ENCODE data around the gene C2orf80. TPM values are rescaled to one million over a fixed set of nuclear protein-coding genes. Genes with fewer than 3 reads are reported as not detected.

The C2orf80 gene
- total RNA-seq, 2 experiments from 2014 or later, result not detected

GRCh38 chr2:208192611-208193236, 2.9 kb upstream of the C2orf80 start:
- Mint-ChIP-seq H3K9me3 (ENCODE audit: low read depth) (no peaks in the 10 kb centered on the region), H3K27ac (no peak overlapping the region), H3K36me3 (no peaks in the 10 kb centered on the region), H3K4me1 (no peaks in the 10 kb centered on the region), H3K27me3 (peaks cover 2% of the 10 kb centered on the region), H3K4me3 (no peak overlapping the region)
- DNase-seq, result no peak
- CTCF ChIA-PET, result interaction anchor here (0.7 to 1.3 kb wide), 2 partner anchors 16 to 18 kb away, joined by 3 read pairs; no protein-coding TSS in a partner anchor
- no peak for ATAC-seq

DNA sequence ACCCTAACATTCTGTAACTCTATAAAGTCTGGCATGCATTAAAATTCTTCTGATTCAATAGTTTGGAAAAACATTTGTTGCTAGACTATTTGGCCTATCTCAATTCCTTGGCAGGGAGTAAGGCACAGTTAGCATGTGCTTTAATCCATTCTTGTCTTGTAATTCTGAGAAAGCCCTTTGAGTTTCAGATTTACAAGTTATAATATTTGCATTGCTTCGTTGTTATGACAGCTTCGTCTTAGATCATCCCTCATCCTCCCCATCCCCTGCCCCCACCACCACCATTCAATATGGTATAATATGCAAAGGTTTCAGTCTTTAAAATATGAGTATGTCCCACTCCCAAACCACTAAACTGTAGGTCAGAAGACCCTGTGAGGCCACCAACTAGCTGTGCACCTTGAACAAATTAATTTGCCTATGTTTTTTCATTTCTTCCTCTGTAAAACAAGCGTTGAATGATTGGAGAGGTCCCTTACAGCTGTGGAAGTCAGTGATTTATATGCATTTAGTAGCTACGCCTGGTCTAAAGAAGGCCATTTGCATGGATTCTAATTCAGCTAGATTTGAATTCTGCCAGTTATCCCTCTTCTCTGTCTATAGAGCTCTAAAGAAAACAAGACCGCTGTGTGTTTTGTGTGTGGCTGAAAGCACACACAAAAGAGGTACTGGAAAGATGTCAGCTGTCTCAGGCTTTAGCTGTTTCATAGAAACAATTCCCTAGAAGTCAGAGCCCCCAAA, 591 bp downstream of the C2orf80 start:
- CTCF ChIA-PET, result no interaction called here
- ATAC-seq (no peak), DNase-seq (no peak)

DNA sequence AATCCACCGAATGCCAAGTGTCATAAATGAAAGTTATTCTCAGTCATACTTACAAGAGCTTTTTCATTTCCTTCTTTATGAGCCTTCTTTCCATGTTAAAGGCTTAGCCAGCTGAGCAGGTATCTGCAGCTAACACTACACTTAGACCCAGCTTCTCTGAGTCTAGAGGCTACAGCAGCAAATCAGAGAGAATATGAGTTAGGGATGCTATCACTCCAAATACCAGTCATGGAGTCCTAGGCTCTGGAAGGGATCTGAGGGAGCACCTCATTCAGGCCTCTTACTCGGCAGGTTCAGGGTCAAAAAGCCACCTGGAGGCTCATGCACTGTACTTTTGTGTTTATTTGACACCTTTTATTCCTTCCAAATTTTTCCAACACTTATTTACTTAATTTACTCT, 2.9 kb downstream of the C2orf80 start:
- Mint-ChIP-seq H3K36me3 (no peaks in the 10 kb centered on the region), H3K4me3 (no peak overlapping the region), H3K27ac (no peak overlapping the region), H3K9me3 (ENCODE audit: low read depth) (no peaks in the 10 kb centered on the region), H3K4me1 (peaks cover 3% of the 10 kb centered on the region), H3K27me3 (peaks cover 33% of the 10 kb centered on the region)
- ATAC-seq (no peak), DNase-seq (no peak)
- CTCF ChIA-PET, result interaction anchor here (1.0 kb wide), 1 partner anchor 11 kb away, joined by 5 read pairs; no protein-coding TSS in a partner anchor

More for the DNA sequence above, 591 bp downstream of the C2orf80 start:
- Mint-ChIP-seq H3K4me3 (no peak overlapping the region), H3K4me1 (peaks cover 3% of the 10 kb centered on the region), H3K27ac (no peak overlapping the region), H3K9me3 (ENCODE audit: low read depth) (no peaks in the 10 kb centered on the region), H3K36me3 (no peaks in the 10 kb centered on the region), H3K27me3 (peaks cover 13% of the 10 kb centered on the region)

GRCh38 chr2:208186465-208186864, 3.4 kb downstream of the C2orf80 start:
- Mint-ChIP-seq H3K4me1 (peaks cover 3% of the 10 kb centered on the region), H3K4me3 (no peak overlapping the region), H3K9me3 (ENCODE audit: low read depth) (no peaks in the 10 kb centered on the region), H3K36me3 (no peaks in the 10 kb centered on the region), H3K27ac (no peak overlapping the region), H3K27me3 (peaks cover 35% of the 10 kb centered on the region)
- DNase-seq (no peak), ATAC-seq (no peak)
- CTCF ChIA-PET, result interaction anchor here (1.0 kb wide), 1 partner anchor 11 kb away, joined by 5 read pairs; no protein-coding TSS in a partner anchor

GRCh38 chr2:208183972-208184705, 5.7 kb downstream of the C2orf80 start:
- CTCF ChIA-PET, result interaction anchor here (2.4 kb wide), 1 partner anchor 9 kb away, joined by 10 read pairs; no protein-coding TSS in a partner anchor
- peaks cover 35% of the 10 kb centered on the region for H3K27me3 Mint-ChIP-seq
- H3K27ac Mint-ChIP-seq, result no peak overlapping the region
- no peak overlapping the region for H3K4me3 Mint-ChIP-seq
- no peaks in the 10 kb centered on the region for H3K9me3 Mint-ChIP-seq (ENCODE audit: low read depth)
- DNase-seq, result no peak
- no peaks in the 10 kb centered on the region for H3K36me3 Mint-ChIP-seq
- no peak for ATAC-seq
- H3K4me1 Mint-ChIP-seq, result peaks cover 3% of the 10 kb centered on the region

DNA sequence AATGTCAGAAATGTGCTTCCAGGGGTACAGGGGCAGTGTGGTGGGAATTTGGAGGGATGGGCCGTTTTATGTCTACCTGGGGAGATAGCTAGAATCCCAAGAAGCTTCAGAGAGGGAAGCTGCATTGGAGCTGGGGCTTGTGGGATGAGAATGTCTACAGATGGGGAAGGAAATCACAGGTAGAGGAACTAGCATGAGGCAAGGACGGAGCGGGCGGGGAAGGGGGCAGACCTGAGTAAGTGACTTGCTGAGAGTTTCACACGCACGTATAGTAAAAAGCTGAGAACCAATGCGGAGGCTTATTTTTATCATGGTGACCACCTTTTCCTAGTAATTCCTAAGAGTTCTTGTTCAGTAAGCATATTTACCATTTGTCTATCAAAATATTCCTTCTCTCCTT, 6.3 kb downstream of the C2orf80 start:
- H3K4me1 Mint-ChIP-seq, result peaks cover 3% of the 10 kb centered on the region
- H3K9me3 Mint-ChIP-seq (ENCODE audit: low read depth), result no peaks in the 10 kb centered on the region
- CTCF ChIA-PET, result interaction anchor here (2.4 kb wide), 1 partner anchor 8 kb away, joined by 10 read pairs; no protein-coding TSS in a partner anchor
- no peak for ATAC-seq
- no peak overlapping the region for H3K4me3 Mint-ChIP-seq
- DNase-seq, result no peak
- H3K27ac Mint-ChIP-seq, result no peak overlapping the region
- no peaks in the 10 kb centered on the region for H3K36me3 Mint-ChIP-seq
- peaks cover 35% of the 10 kb centered on the region for H3K27me3 Mint-ChIP-seq

GRCh38 chr2:208182835-208183234, 7.0 kb downstream of the C2orf80 start:
- Mint-ChIP-seq H3K36me3 (no peaks in the 10 kb centered on the region), H3K27ac (no peak overlapping the region), H3K4me3 (no peak overlapping the region), H3K4me1 (peaks cover 3% of the 10 kb centered on the region), H3K9me3 (ENCODE audit: low read depth) (no peaks in the 10 kb centered on the region), H3K27me3 (peaks cover 35% of the 10 kb centered on the region)
- no peak for DNase-seq
- CTCF ChIA-PET, result no interaction called here
- ATAC-seq, result no peak

DNA sequence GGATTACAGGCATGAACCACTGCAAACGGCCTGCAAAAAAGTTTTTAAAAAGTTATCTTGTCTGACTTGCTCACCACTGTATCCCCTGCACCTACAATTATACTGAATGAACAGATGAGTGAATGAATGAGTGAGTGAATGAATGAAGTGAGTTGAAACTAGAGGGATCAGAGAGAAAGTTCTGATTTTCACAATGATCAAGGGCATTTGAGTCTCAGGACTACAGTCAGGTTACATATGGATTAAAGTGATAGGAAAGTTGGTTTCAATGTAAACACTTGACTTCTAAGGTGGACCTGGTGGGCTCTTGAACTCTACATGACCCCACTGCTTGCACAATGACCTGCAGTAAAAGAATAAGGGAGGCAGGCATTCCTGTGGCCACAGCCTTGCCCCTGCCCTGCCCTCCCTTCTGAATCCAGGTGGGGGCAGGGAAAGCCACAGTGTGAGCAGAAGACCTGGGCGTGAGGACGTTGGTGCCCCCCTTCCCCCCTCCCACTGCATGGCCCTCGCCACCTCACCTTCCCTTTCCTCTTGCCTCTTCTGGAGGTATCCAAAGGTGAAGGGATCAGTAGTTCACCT, 10.7 kb downstream of the C2orf80 start:
- DNase-seq (no peak), ATAC-seq (no peak)
- CTCF ChIA-PET, result no interaction called here
- Mint-ChIP-seq H3K9me3 (ENCODE audit: low read depth) (no peaks in the 10 kb centered on the region), H3K27me3 (peaks cover 22% of the 10 kb centered on the region), H3K4me1 (peaks cover 3% of the 10 kb centered on the region), H3K36me3 (no peaks in the 10 kb centered on the region), H3K27ac (no peak overlapping the region), H3K4me3 (no peak overlapping the region)

GRCh38 chr2:208175840-208176153, 14.0 kb downstream of the C2orf80 start:
- H3K27me3 Mint-ChIP-seq, result peaks cover 8% of the 10 kb centered on the region
- CTCF ChIA-PET, result interaction anchor here (0.6 to 3.1 kb wide), 19 partner anchors 8 to 430 kb away, joined by 3 to 32 read pairs (median 3); partner anchors contain the start of genes CRYGA, FZD5 and IDH1

DNA sequence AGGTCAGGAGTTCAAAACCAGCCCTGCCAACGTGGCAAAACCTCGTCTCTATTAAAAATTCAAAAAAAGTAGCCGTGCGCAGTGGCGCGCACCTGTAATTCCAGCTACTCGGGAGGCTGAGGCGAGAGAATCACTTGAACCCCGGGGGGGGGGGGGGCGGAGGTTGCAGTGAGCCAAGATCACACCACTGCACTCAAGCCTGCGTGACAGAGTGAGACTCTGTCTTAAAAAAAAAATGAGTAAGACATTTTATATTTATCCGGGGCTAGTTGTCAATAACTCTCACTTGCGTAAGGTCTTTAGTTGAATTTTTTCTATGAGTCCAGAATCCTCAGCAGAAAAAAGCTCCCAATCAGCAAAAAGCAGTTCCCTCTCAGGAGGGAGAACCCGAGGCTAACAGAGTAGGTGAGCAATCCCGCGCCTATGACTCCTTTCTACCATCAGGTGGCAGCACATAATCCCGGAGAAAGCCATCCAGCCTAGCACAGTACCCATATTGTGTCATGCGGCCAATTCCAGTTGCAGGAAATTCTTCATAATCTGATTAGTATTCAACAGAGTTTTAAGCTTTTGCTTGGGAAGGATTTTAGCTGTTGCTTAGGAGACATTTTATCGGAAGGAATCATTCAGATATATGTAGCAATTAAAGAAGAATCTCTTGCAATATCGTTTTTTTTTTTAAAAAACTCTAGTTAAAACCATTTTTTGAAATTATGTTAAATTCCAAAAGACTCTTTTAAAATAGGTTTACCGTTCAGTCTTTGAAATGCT, 14.6 kb downstream of the C2orf80 start:
- peak; percentile 98 for ATAC-seq
- Mint-ChIP-seq H3K4me1 (peaks cover 3% of the 10 kb centered on the region), H3K4me3 (no peak overlapping the region), H3K27me3 (peaks cover 9% of the 10 kb centered on the region), H3K9me3 (ENCODE audit: low read depth) (no peaks in the 10 kb centered on the region), H3K27ac (no peak overlapping the region), H3K36me3 (no peaks in the 10 kb centered on the region)
- CTCF ChIA-PET, result interaction anchor here (0.6 to 3.1 kb wide), 20 partner anchors 9 to 1360 kb away, joined by 3 to 32 read pairs (median 3); partner anchors contain the start of genes CRYGA, FZD5 and IDH1
- peak; percentile 68 for DNase-seq

More at GRCh38 chr2:208175840-208176153, 14.0 kb downstream of the C2orf80 start:
- H3K4me1 Mint-ChIP-seq, result peaks cover 3% of the 10 kb centered on the region
- H3K9me3 Mint-ChIP-seq (ENCODE audit: low read depth), result no peaks in the 10 kb centered on the region
- no peaks in the 10 kb centered on the region for H3K36me3 Mint-ChIP-seq
- H3K27ac Mint-ChIP-seq, result no peak overlapping the region
- no peak for DNase-seq
- H3K4me3 Mint-ChIP-seq, result no peak overlapping the region
- ATAC-seq, result no peak

DNA sequence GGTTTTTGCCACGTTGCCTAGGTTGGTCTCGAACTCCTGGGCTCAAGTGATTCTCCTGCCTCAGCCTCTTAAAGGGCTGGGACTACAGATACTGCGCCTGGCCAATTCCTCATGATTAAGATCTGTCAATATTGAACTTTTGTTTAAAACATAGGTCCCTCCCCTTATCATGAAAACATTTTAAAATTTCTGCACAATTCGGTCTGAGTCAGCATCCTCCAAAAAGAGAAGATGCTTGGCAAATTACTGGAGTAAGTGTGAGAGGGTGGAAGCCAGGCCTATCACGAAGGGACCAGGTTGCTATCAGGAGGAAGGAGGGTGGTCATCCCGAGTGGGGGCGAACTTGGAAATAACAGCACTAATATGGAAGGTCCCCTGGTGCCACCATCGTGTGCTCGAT, 15.7 kb downstream of the C2orf80 start:
- Mint-ChIP-seq H3K27me3 (peaks cover 14% of the 10 kb centered on the region), H3K4me1 (peaks cover 3% of the 10 kb centered on the region), H3K27ac (no peak overlapping the region), H3K36me3 (no peaks in the 10 kb centered on the region), H3K9me3 (ENCODE audit: low read depth) (no peaks in the 10 kb centered on the region), H3K4me3 (no peak overlapping the region)
- CTCF ChIA-PET, result interaction anchor here (1.7 to 3.1 kb wide), 3 partner anchors 18 to 80 kb away, joined by 6 to 32 read pairs (median 9); partner anchors contain the start of gene IDH1
- no peak for ATAC-seq
- DNase-seq, result no peak

DNA sequence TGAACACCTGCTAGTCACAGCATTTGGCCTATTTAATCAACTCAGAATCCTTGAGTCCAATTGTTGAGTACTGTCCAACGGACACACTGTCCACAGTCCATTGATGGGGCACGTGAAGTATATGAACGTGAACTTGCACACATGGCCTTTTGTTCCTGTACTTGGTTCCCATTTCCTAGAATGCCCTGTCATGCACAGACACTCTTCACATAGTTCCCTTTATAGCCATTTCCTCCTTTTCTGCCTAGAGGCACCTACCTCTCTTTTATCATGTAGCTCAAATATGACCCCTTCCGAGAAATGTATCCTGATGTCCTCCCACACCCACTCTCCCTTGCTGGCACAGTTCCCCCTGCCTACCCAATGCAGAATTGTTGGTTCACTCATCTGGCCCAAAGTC, 17.7 kb downstream of the C2orf80 start:
- Mint-ChIP-seq H3K36me3 (no peaks in the 10 kb centered on the region), H3K4me3 (no peak overlapping the region), H3K9me3 (ENCODE audit: low read depth) (no peaks in the 10 kb centered on the region), H3K4me1 (peaks cover 3% of the 10 kb centered on the region), H3K27ac (no peak overlapping the region), H3K27me3 (peaks cover 18% of the 10 kb centered on the region)
- DNase-seq (no peak), ATAC-seq (no peak)
- CTCF ChIA-PET, result interaction anchor here (1.2 kb wide), 1 partner anchor 82 kb away, joined by 4 read pairs; no protein-coding TSS in a partner anchor
